B cell (primary cell): ENCODE measurements around the gene TBCA. TPM values are rescaled to one million over a fixed set of nuclear protein-coding genes. Genes with fewer than 3 reads are reported as not detected.

Source experiments
- ATAC-seq: fragments of 200-7000 bp; cut with Tn5 transposase; one replicate; pipeline ENCODE4 v1.10.0; 2021; ENCODE audit warnings: low read depth, mild to moderate bottlenecking, moderate number of reproducible peaks, moderate library complexity
- CTCF ChIA-PET: fragments of 350-600 bp; sonication (Branson Sonifier 250); formaldehyde crosslinking; loops from one replicate; lab custom pipeline; 2021; ENCODE audit warnings: antibody characterized with exemption, inconsistent platforms; lab: Charles Lee
- POLR2A ChIA-PET: fragments of 350-600 bp; sonication (Branson Sonifier 250); formaldehyde crosslinking; loops from one replicate; lab custom pipeline; 2021; ENCODE audit warnings: antibody characterized with exemption; lab: Charles Lee
- DNase-seq: peaks from one replicate; pipeline ENCODE4 v3.0.0; 2013
- H2AFZ ChIP-seq: 2 replicates; pipeline ENCODE4 v1.6.1; 2012; ENCODE audit warnings: mild to moderate bottlenecking, low read depth, low read length; ENCODE audit not compliant: insufficient read depth, poor library complexity, severe bottlenecking
- H3K27ac ChIP-seq, 2 donors: 1 replicate in 1 of 2; 2 replicates in 1 of 2; pipeline ENCODE4 v1.5.1; 2012 to 2013; ENCODE audit warnings: low read length in 2 of 2, mild to moderate bottlenecking in 2 of 2, moderate library complexity in 1 of 2
- H3K27me3 ChIP-seq, 4 experiments: fragments of 200-600 bp in 1 of 4; sonication (generic) in 1 of 4; replicated peaks in 1 of 4; 1 replicate in 2 of 4; 2 replicates in 2 of 4; pipeline versions ENCODE4 v1.6.1 to v1.7.0; 2013 to 2016; ENCODE audit warnings: low read length in 3 of 4, mild to moderate bottlenecking in 2 of 4, mixed read lengths in 1 of 4, moderate library complexity in 1 of 4; ENCODE audit not compliant: insufficient read depth in 4 of 4, control insufficient read depth in 3 of 4; ENCODE audit errors: control extremely low read depth in 1 of 4
- H3K36me3 ChIP-seq, 2 experiments: replicated peaks in 1 of 2; 1 replicate in 1 of 2; 2 replicates in 1 of 2; pipeline versions ENCODE4 v1.6.1 to v1.7.1; 2013; ENCODE audit warnings: low read length in 1 of 2; ENCODE audit not compliant: insufficient read depth in 2 of 2, control insufficient read depth in 1 of 2; ENCODE audit errors: control extremely low read depth in 1 of 2, extremely low read depth in 1 of 2
- H3K4me1 ChIP-seq, 2 donors: fragments of 200-600 bp in 1 of 2; sonication (generic) in 1 of 2; 1 replicate in 1 of 2; 2 replicates in 1 of 2; pipeline versions ENCODE4 v1.5.1 to v1.6.1; 2013 to 2017; ENCODE audit warnings: low read length in 2 of 2; ENCODE audit not compliant: control insufficient read depth in 2 of 2, insufficient read depth in 2 of 2
- H3K4me2 ChIP-seq: replicated peaks from 2 replicates; pipeline ENCODE3; 2012; ENCODE audit warnings: mild to moderate bottlenecking, low read depth, low read length; ENCODE audit not compliant: poor library complexity, severe bottlenecking
- H3K4me3 ChIP-seq, 5 experiments: fragments of 200-600 bp in 1 of 5; sonication (generic) in 1 of 5; 1 replicate in 3 of 5; 2 replicates in 2 of 5; pipeline versions ENCODE4 v1.5.1 to v1.7.0; 2011 to 2016; ENCODE audit warnings: low read length in 4 of 5, mild to moderate bottlenecking in 4 of 5, low read depth in 2 of 5, control low read depth in 1 of 5, moderate library complexity in 1 of 5; ENCODE audit not compliant: insufficient read depth in 1 of 5; ENCODE audit errors: control extremely low read depth in 1 of 5, extremely low read depth in 1 of 5
- H3K79me2 ChIP-seq: fragments of 200-600 bp; sonication (generic); one replicate; pipeline ENCODE4 v1.6.0; 2016; ENCODE audit warnings: low read length; ENCODE audit not compliant: control insufficient read depth, insufficient read depth
- H3K9ac ChIP-seq: fragments of 200-600 bp; sonication (generic); 2 replicates; pipeline ENCODE4 v1.6.1; 2017; ENCODE audit warnings: mild to moderate bottlenecking, low read length, moderate library complexity
- H3K9me3 ChIP-seq, 3 donors: one replicate each; pipeline versions ENCODE4 v1.6.1 to v1.7.1; 2013; ENCODE audit warnings: low read length in 2 of 3; ENCODE audit not compliant: control insufficient read depth in 2 of 3, insufficient read depth in 1 of 3; ENCODE audit errors: control extremely low read depth in 1 of 3
- H4K20me1 ChIP-seq: 2 replicates; pipeline ENCODE4 v1.6.0; 2012; ENCODE audit warnings: mild to moderate bottlenecking, low read length; ENCODE audit not compliant: insufficient read depth, control insufficient read depth, poor library complexity, severe bottlenecking
- H3K27ac Mint-ChIP-seq: one replicate; pipeline ENCODE4 v1.8.0; 2021; ENCODE audit warnings: mixed read lengths
- H3K27me3 Mint-ChIP-seq: one replicate; pipeline ENCODE4 v1.8.0; 2021; ENCODE audit warnings: mixed read lengths
- H3K4me1 Mint-ChIP-seq: one replicate; pipeline ENCODE4 v1.8.0; 2021; ENCODE audit warnings: mixed read lengths
- H3K4me3 Mint-ChIP-seq: one replicate; pipeline ENCODE4 v1.8.0; 2021; ENCODE audit warnings: mixed read lengths
- H3K9me3 Mint-ChIP-seq: one replicate; pipeline ENCODE4 v1.8.0; 2022; ENCODE audit warnings: mixed read lengths; ENCODE audit not compliant: insufficient read depth
- CTCF ChIP-seq: fragments of 200-600 bp; IDR thresholded peaks from one replicate; pipeline ENCODE4 v1.8.0; 2022; ENCODE audit warnings: antibody characterized with exemption, mild to moderate bottlenecking
- EZH2 ChIP-seq: IDR thresholded peaks from 2 replicates; pipeline ENCODE4 v1.6.1; 2012; ENCODE audit warnings: borderline replicate concordance, low read depth, mild to moderate bottlenecking, moderate library complexity, low read length; ENCODE audit not compliant: insufficient read depth, poor library complexity, severe bottlenecking
- WGBS: methylation state at CpG from one replicate; pipeline ENCODE4 v1.1.5; 2013; ENCODE audit warnings: missing lambda C conversion rate; ENCODE audit not compliant: insufficient coverage; 5-methylcytosine and 5-hydroxymethylcytosine counted together
- intact Hi-C: fragments of 100-400 bp; cut with micrococcal nuclease; formaldehyde crosslinking; loops from one replicate; pipeline ENCODE4 v1.10.0; 2022
- polyA plus RNA-seq: library from polyadenylated mRNA; depleted of rRNA; stranded (reverse); fragments of >200 nt; gene quantifications from 2 replicates; pipeline ENCODE4 v1.2.3, GENCODE V29; 2012
- total RNA-seq, 2 donors: library from RNA; stranded (reverse); fragments of 120-200 nt in 1 of 2; gene quantifications; 1 replicate in 1 of 2; 2 replicates in 1 of 2; pipeline versions ENCODE4 v1.2.3 to v1.2.4, GENCODE V29; 2013 to 2022

Gene TBCA
- total and polyA plus RNA-seq, 2 donors (not counting 1 experiment from before 2014, with no cell fraction given): 22.3 to 110 TPM

DNA sequence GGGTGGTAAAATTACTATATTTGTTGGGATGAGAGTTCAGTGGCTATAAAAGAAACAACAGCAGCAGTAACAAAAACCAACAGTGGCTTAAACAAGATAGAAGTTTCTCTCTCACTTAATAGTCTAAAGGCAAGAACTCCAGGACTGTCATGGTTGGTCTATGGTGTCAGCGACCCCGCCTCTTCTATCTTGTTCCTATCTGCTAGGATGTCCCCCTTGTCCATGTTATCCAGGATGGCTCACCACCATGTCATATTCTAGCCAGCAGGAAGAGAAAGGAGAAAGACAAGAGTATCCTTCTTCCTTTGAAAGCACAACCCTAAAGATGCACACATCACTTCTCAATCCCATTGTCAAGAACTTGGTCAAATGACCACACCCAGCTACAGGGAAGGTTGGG, 126.4 kb downstream of the TBCA start:
- DNase-seq: no peak
- peaks cover 2 to 58% (median 24%) of the 10 kb centered on the region in 4 experiments for H3K27me3 ChIP-seq
- Mint-ChIP-seq H3K9me3 (no peaks in the 10 kb centered on the region), H3K27me3 (peaks cover 71% of the 10 kb centered on the region), H3K4me3 (no peak overlapping the region), H3K4me1 (peaks cover 7% of the 10 kb centered on the region), H3K27ac (no peak overlapping the region)
- peaks cover 9 to 10% of the 10 kb centered on the region in 2 donors for H3K4me1 ChIP-seq
- CTCF ChIA-PET: no interaction called here
- no peak overlapping the region for H3K27ac ChIP-seq
- no peak overlapping the region for H2AFZ ChIP-seq
- H3K9me3 ChIP-seq: peaks cover 0 to 3% (median 0%) of the 10 kb centered on the region in 3 donors
- TF ChIP-seq CTCF: no peak
- no peak for TF ChIP-seq EZH2
- ATAC-seq: no peak
- no peak overlapping the region for H3K9ac ChIP-seq
- no peaks in the 10 kb centered on the region for H3K36me3 ChIP-seq
- no CpG with 5 or more reads among the region's 2 CpGs for WGBS
- H3K79me2 ChIP-seq: no peaks in the 10 kb centered on the region
- intact Hi-C loops: loop anchor here (5.0 to 10.0 kb wide), 3 partner anchors 323 to 615 kb away; no protein-coding TSS in a partner anchor
- H3K4me2 ChIP-seq: no peak overlapping the region
- POLR2A ChIA-PET: no interaction called here
- no peak overlapping the region for H3K4me3 ChIP-seq
- no peaks in the 10 kb centered on the region for H4K20me1 ChIP-seq

DNA sequence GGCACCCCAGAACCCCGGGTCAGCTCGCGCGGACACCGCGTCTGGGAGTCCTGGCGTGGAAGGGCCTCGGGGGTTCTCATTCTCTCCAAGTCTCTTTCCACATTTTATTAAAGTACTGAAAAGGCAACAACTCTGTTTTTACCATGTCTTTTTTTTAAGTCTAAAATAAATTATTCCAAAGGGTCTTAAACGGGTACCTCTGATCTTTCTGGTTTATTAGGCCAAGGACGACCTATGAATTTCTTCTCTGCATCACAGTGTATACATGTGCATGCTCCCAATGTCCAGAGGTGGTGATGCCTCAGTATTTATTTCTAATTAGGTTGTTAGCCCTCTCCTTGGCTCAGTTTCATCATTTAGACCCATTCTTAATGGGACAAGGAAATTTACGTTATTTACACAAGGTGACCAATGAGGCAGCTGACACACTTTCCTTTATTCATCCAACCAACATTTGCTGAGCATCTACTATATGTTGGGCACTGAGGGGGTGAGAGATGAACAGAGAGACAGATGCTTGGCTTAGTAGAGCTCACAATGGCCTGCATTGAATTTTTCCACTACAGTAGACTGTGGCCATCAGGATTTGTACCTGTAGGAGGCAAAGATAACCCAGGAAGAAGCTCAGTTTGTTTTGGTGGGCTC, 130.0 kb downstream of the TBCA start:
- Mint-ChIP-seq H3K27me3 (peaks cover 82% of the 10 kb centered on the region), H3K27ac (no peak overlapping the region), H3K4me3 (peak overlapping the region; percentile 69), H3K9me3 (peaks cover 5% of the 10 kb centered on the region), H3K4me1 (peaks cover 16% of the 10 kb centered on the region)
- intact Hi-C loops: loop anchor here (2.0 to 10.0 kb wide), 4 partner anchors 15 to 619 kb away; no protein-coding TSS in a partner anchor
- Histone ChIP-seq H3K9ac (no peak overlapping the region), H3K4me2 (peak overlapping the region; percentile 83), H3K36me3 (no peaks in the 10 kb centered on the region), H3K79me2 (no peaks in the 10 kb centered on the region), H3K9me3 (peaks cover 0 to 34% (median 12%) of the 10 kb centered on the region in 3 donors), H4K20me1 (no peaks in the 10 kb centered on the region), H3K4me1 (peaks cover 22 to 43% of the 10 kb centered on the region in 2 donors), H2AFZ (peak overlapping the region; percentile 62), H3K27ac (no peak overlapping the region), H3K4me3 (peak overlapping the region in 1 of 5 experiments; percentile 20), H3K27me3 (peaks cover 2 to 85% (median 61%) of the 10 kb centered on the region in 4 experiments)
- ChIA-PET POLR2A (interaction anchor here (0.6 kb wide), 1 partner anchor 207 kb away, joined by 4 read pairs; no protein-coding TSS in a partner anchor), CTCF (interaction anchor here (0.7 to 1.7 kb wide), 5 partner anchors 9 to 623 kb away, joined by 3 to 4 read pairs (median 4); no protein-coding TSS in a partner anchor)
- no peak for ATAC-seq
- DNase-seq: no peak
- 58% methylated on average over 8 of the region's 11 CpGs for WGBS
- TF ChIP-seq CTCF (no peak), EZH2 (no peak)
